ENCODE results near the gene PRPF19. TPM values are rescaled to one million over a fixed set of nuclear protein-coding genes. Genes with fewer than 3 reads are reported as not detected.

PRPF19 gene
- total and polyA plus RNA-seq, 10 of the 15 experiments (the other 5 are each of a cell fraction or from before 2014, with no cell fraction given): 8.7 to 170 (median 61.3) TPM

DNA sequence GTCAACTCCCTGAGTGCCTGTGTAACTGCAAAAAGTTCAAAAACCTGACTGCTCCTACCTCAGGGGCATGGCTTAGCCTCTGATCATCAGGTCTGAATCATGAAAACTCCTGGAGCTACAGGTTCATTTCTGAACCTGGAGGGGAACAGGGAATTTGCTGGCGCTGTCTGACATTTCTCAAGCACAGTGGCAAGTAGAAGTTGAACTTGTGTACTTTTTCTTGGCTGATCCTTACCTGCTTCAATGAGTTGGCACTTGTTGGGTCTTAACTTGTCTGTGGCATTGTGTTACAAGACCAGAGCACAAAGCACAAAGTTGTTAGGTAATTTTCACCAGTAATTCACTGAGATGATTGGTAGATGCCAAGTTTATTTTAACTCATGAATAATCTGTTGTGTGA is 10.9 kb upstream of the PRPF19 start (continued):
- TF ChIP-seq, protein P1, sequence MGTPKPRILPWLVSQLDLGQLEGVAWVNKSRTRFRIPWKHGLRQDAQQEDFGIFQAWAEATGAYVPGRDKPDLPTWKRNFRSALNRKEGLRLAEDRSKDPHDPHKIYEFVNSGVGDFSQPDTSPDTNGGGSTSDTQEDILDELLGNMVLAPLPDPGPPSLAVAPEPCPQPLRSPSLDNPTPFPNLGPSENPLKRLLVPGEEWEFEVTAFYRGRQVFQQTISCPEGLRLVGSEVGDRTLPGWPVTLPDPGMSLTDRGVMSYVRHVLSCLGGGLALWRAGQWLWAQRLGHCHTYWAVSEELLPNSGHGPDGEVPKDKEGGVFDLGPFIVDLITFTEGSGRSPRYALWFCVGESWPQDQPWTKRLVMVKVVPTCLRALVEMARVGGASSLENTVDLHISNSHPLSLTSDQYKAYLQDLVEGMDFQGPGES (IDR thresholded peaks at IDR 0.05): no peak

DNA sequence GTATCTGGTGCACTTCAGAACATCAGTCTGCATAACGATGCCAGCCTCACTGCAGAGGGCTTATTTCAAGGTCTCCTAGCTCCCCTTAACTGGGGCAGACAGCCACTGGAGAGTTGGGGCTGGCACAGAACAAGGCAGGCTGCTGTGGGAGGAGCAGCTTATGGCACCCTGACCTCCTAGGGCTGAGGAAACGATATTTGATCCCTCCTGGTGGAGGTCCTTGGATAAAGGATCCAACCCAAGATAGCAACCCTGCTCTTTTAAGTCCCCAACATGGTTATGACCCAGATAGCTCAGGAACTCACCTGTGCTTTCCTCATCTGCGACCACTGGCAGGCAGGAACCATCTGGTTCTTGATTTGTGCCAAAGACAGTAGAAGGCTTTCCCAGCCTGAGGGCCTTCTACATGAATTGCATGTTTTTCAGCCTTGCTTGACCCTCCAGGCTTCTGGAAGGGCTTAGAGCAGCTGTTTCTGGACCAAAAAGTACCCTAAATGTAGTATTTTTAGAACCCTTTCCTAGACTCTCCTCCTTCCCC is 10.4 kb upstream of the PRPF19 start:
- H3K4me3 ChIP-seq: no peak overlapping the region; the same call in 1 of the 2 replicates
- BruUV-seq (replicated peaks): no TSS peak
- intact Hi-C loops (cut with micrococcal nuclease; ENCODE audit: unreplicated experiment) (no loop called here), in situ Hi-C loops (cut with MboI) (no loop called here)
- peak overlapping the region; percentile 32 for H3K4me2 ChIP-seq (ENCODE audit: control insufficient read depth, insufficient read depth)
- H3K79me2 ChIP-seq (ENCODE audit: control insufficient read depth, insufficient read depth, low read length): peaks cover 38% of the 10 kb centered on the region
- ChIA-PET SMC1A (ENCODE audit: uncharacterized antibody, unreplicated experiment) (interaction anchor here (1.2 to 5.9 kb wide), 9 partner anchors 11 to 141 kb away, joined by 3 to 76 read pairs (median 9); partner anchors contain the start of genes CD6 and SLC15A3), POLR2A (interaction anchor here (1.0 to 2.4 kb wide), 3 partner anchors 10 to 34 kb away, joined by 3 to 6 read pairs (median 5); no protein-coding TSS in a partner anchor), CTCF (interaction anchor here (1.2 to 4.4 kb wide), 11 partner anchors 13 to 212 kb away, joined by 4 to 46 read pairs (median 12); no protein-coding TSS in a partner anchor), RAD21 (ENCODE audit: unreplicated experiment) (interaction anchor here (0.8 to 2.2 kb wide), 4 partner anchors 15 to 149 kb away, joined by 3 to 14 read pairs (median 4); no protein-coding TSS in a partner anchor)
- no peaks in the 10 kb centered on the region for H4K20me1 ChIP-seq (ENCODE audit: control insufficient read depth, insufficient read depth)
- H3K36me3 ChIP-seq (ENCODE audit: control insufficient read depth in 2 of 2, insufficient read depth in 2 of 2, low read length in 1 of 2): peaks cover 13 to 17% of the 10 kb centered on the region in 2 experiments
- no peak overlapping the region for H2AFZ ChIP-seq (ENCODE audit: control insufficient read depth, low read depth, low read length)
- FAIRE-seq: no peak
- no peaks in the 10 kb centered on the region for H3K9me3 ChIP-seq (replicated peaks; ENCODE audit: control insufficient read depth, insufficient read depth, low read length)
- no peak overlapping the region for H3K9ac ChIP-seq (ENCODE audit: control insufficient read depth, insufficient read depth, low read length)
- DNase-seq (ENCODE audit: low read depth, low spot score): no peak
- H3K27me3 ChIP-seq (replicated peaks in 1 of 2; ENCODE audit: control insufficient read depth in 2 of 2, insufficient read depth in 2 of 2, low read length in 1 of 2): no peaks in the 10 kb centered on the region
- no peak for ATAC-seq
- H3K27ac ChIP-seq (ENCODE audit: control insufficient read depth, insufficient read depth): no peak overlapping the region
- WGBS (ENCODE audit: insufficient coverage, insufficient replicate concordance, low lambda C conversion rate, missing lambda C conversion rate): 63% methylated on average over 3 of the region's 3 CpGs
- H3K4me1 ChIP-seq (ENCODE audit: control insufficient read depth, insufficient read depth, low read length): peaks cover 41% of the 10 kb centered on the region
- no peak for TF ChIP-seq BHLHE40 (IDR thresholded peaks at IDR 0.05; ENCODE audit: borderline replicate concordance in 1 of 2, low read depth in 2 of 2, low read length in 1 of 2)
- no peak for TF ChIP-seq TAF1 (IDR thresholded peaks at IDR 0.05; ENCODE audit: borderline replicate concordance, low read depth, low read length)
- no peak for TF ChIP-seq CHD1 (IDR thresholded peaks at IDR 0.05; ENCODE audit: low read depth, low read length)
- TF ChIP-seq, protein P2, sequence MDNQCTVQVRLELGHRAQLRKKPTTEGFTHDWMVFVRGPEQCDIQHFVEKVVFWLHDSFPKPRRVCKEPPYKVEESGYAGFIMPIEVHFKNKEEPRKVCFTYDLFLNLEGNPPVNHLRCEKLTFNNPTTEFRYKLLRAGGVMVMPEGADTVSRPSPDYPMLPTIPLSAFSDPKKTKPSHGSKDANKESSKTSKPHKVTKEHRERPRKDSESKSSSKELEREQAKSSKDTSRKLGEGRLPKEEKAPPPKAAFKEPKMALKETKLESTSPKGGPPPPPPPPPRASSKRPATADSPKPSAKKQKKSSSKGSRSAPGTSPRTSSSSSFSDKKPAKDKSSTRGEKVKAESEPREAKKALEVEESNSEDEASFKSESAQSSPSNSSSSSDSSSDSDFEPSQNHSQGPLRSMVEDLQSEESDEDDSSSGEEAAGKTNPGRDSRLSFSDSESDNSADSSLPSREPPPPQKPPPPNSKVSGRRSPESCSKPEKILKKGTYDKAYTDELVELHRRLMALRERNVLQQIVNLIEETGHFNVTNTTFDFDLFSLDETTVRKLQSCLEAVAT (IDR thresholded peaks at IDR 0.05): no peak
- TF ChIP-seq, protein P3, sequence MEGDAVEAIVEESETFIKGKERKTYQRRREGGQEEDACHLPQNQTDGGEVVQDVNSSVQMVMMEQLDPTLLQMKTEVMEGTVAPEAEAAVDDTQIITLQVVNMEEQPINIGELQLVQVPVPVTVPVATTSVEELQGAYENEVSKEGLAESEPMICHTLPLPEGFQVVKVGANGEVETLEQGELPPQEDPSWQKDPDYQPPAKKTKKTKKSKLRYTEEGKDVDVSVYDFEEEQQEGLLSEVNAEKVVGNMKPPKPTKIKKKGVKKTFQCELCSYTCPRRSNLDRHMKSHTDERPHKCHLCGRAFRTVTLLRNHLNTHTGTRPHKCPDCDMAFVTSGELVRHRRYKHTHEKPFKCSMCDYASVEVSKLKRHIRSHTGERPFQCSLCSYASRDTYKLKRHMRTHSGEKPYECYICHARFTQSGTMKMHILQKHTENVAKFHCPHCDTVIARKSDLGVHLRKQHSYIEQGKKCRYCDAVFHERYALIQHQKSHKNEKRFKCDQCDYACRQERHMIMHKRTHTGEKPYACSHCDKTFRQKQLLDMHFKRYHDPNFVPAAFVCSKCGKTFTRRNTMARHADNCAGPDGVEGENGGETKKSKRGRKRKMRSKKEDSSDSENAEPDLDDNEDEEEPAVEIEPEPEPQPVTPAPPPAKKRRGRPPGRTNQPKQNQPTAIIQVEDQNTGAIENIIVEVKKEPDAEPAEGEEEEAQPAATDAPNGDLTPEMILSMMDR (IDR thresholded peaks at IDR 0.05 in 2 of 3, conservative IDR thresholded peaks at IDR 0.05 in 1 of 3; ENCODE audit: control insufficient read depth in 2 of 3, extremely low read depth in 1 of 3, insufficient read depth in 1 of 3, low read depth in 3 of 3, low read length in 3 of 3): no peak
- TF ChIP-seq PML (IDR thresholded peaks at IDR 0.05; ENCODE audit: low read length): no peak
- TF ChIP-seq ZSCAN29 (IDR thresholded peaks at IDR 0.05): no peak
- TF ChIP-seq, protein P4, sequence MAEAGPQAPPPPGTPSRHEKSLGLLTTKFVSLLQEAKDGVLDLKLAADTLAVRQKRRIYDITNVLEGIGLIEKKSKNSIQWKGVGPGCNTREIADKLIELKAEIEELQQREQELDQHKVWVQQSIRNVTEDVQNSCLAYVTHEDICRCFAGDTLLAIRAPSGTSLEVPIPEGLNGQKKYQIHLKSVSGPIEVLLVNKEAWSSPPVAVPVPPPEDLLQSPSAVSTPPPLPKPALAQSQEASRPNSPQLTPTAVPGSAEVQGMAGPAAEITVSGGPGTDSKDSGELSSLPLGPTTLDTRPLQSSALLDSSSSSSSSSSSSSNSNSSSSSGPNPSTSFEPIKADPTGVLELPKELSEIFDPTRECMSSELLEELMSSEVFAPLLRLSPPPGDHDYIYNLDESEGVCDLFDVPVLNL (IDR thresholded peaks at IDR 0.05; ENCODE audit: low read depth, low read length): no peak
- TF ChIP-seq, protein P5, sequence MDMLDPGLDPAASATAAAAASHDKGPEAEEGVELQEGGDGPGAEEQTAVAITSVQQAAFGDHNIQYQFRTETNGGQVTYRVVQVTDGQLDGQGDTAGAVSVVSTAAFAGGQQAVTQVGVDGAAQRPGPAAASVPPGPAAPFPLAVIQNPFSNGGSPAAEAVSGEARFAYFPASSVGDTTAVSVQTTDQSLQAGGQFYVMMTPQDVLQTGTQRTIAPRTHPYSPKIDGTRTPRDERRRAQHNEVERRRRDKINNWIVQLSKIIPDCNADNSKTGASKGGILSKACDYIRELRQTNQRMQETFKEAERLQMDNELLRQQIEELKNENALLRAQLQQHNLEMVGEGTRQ (IDR thresholded peaks at IDR 0.05; ENCODE audit: borderline replicate concordance, low read depth, low read length): no peak
- TF ChIP-seq, protein P6, sequence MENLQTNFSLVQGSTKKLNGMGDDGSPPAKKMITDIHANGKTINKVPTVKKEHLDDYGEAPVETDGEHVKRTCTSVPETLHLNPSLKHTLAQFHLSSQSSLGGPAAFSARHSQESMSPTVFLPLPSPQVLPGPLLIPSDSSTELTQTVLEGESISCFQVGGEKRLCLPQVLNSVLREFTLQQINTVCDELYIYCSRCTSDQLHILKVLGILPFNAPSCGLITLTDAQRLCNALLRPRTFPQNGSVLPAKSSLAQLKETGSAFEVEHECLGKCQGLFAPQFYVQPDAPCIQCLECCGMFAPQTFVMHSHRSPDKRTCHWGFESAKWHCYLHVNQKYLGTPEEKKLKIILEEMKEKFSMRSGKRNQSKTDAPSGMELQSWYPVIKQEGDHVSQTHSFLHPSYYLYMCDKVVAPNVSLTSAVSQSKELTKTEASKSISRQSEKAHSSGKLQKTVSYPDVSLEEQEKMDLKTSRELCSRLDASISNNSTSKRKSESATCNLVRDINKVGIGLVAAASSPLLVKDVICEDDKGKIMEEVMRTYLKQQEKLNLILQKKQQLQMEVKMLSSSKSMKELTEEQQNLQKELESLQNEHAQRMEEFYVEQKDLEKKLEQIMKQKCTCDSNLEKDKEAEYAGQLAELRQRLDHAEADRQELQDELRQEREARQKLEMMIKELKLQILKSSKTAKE (IDR thresholded peaks at IDR 0.05; ENCODE audit: low read depth, poor library complexity, severe bottlenecking): no peak

All from GM12878 (cell line).